Fibroblast of lung (primary cell): ENCODE data around the gene ESPNL.

Source experiments
- CTCF ChIP-seq, 2 donors: IDR thresholded peaks in 1 of 2; conservative IDR thresholded peaks in 1 of 2; 1 replicate in 1 of 2; 2 replicates in 1 of 2; pipeline ENCODE4 v1.5.1; 2011 to 2012; ENCODE audit warnings: low read length in 2 of 2, control low read depth in 1 of 2, inconsistent platforms in 1 of 2, low read depth in 1 of 2, mild to moderate bottlenecking in 1 of 2
- EZH2 ChIP-seq: IDR thresholded peaks from 2 replicates; pipeline ENCODE4 v1.5.1; 2012; ENCODE audit warnings: low read length, control low read depth, mild to moderate bottlenecking; ENCODE audit errors: missing control alignments

GRCh38 chr2:238123218-238123971 is 23.3 kb downstream of the ESPNL start:
- TF ChIP-seq CTCF (conservative IDR thresholded peaks at IDR 0.05 in 1 of 2, IDR thresholded peaks at IDR 0.05 in 1 of 2; ENCODE audit: low read depth in 1 of 2, low read length in 2 of 2) (no peak), EZH2 (no peak)
